GM12892 (cell line): Measurements from ENCODE around the gene ESPL1.

ENCODE experiments used
- DNase-seq: peaks from one replicate; pipeline ENCODE4 v3.0.0; 2011; ENCODE audit not compliant: insufficient read length
- FAIRE-seq: peaks from 2 replicates; lab custom pipeline; 2011; peaks lifted over from hg19 to GRCh38; lab: Jason Lieb, UNC
- POLR2A ChIP-seq: IDR thresholded peaks from 2 replicates; pipeline ENCODE4 v1.6.1; 2011; ENCODE audit warnings: low read depth, low read length, control low read depth
- POLR2AphosphoS5 ChIP-seq: IDR thresholded peaks from 2 replicates; pipeline ENCODE4 v1.6.1; 2011; ENCODE audit warnings: low read depth, low read length, control low read depth
- TAF1 ChIP-seq: IDR thresholded peaks from 2 replicates; pipeline ENCODE4 v1.6.1; 2011; ENCODE audit warnings: low read depth, mild to moderate bottlenecking, control low read depth, low read length, borderline replicate concordance

ESPL1 gene

DNA sequence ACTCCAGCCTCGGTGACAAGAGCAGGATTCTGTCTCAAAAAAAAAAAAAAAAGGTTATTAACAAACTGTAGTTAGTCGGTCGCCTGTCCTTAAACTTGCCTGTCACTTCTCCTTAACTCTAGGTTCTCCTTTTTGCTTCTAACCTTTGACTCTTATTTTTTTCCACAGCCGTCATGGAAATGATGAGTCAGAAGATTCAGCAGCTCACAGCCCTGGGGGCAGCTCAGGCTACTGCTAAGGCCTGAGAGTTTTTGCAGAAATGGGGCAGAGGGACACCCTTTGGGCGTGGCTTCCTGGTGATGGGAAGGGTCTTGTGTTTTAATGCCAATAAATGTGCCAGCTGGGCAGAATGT, 31.0 kb downstream of the ESPL1 start:
- no peak for FAIRE-seq
- DNase-seq = no peak
- no peak for TF ChIP-seq POLR2A
- TF ChIP-seq TAF1 = no peak

- DNase-seq = peak; percentile 81
- TF ChIP-seq TAF1 (no peak), POLR2AphosphoS5 (peak; percentile 91), POLR2A (peak; percentile 89)
- FAIRE-seq = peak; percentile 94
Observed at GRCh38 chr12:53299454-53300180, 31.5 kb downstream of the ESPL1 start, which contains the start of gene MYG1. TSS of gene MYG1 (plus strand) at chr12:53299695. CDS start at chr12:53299738, 43 bp downstream.

DNA sequence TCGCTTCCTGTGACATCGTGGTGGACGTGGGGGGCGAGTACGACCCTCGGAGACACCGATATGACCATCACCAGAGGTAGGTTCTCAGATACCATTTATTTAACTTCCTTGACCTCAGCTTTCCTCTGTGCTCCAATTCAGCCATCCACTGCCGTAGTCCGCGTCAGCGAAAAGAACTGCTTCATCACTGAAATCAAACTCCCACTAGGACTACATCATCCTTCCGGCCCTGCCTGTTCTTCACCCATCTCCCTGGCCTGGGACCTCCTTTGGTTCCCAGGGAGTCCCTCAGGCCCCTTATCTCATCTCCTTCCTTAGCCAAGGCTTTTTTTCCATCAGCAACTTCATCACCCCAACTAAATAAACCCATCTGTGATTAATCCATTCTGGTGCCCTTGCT, 32.1 kb downstream of the ESPL1 start:
- FAIRE-seq (no peak), DNase-seq (no peak)
- TF ChIP-seq POLR2A = no peak
- no peak for TF ChIP-seq POLR2AphosphoS5

DNA sequence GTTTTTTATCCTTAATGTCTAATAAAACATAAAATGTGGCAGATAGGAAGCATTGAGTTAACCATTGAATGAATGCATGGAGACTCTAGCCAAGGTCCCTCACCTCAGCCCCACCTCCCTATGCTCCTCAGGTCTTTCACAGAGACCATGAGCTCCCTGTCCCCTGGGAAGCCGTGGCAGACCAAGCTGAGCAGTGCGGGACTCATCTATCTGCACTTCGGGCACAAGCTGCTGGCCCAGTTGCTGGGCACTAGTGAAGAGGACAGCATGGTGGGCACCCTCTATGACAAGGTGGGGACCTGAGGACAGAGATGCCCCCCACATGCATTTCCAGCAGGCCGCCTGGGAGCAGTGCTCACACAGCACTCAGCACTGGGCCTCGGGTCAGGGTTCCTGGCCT, 34.8 kb downstream of the ESPL1 start:
- FAIRE-seq = no peak
- no peak for DNase-seq

DNA sequence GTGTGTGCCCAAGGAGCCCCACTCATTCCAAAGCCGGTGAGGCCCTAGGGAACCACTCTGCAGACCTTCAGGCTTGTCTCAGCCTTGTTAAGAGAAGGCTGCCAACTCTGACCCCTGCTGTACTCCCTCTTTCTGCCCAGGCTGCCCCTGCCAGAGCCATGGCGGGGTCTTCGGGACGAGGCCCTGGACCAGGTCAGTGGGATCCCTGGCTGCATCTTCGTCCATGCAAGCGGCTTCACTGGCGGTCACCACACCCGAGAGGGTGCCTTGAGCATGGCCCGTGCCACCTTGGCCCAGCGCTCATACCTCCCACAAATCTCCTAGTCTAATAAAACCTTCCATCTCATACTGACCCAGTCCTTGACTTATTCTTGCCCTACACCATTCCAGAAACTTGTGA, 38.7 kb downstream of the ESPL1 start:
- no peak for TF ChIP-seq TAF1
- FAIRE-seq (no peak), DNase-seq (no peak)

More for the DNA sequence above, 34.8 kb downstream of the ESPL1 start:
- no peak for TF ChIP-seq POLR2A
- TF ChIP-seq POLR2AphosphoS5 = no peak
- no peak for TF ChIP-seq TAF1

DNA sequence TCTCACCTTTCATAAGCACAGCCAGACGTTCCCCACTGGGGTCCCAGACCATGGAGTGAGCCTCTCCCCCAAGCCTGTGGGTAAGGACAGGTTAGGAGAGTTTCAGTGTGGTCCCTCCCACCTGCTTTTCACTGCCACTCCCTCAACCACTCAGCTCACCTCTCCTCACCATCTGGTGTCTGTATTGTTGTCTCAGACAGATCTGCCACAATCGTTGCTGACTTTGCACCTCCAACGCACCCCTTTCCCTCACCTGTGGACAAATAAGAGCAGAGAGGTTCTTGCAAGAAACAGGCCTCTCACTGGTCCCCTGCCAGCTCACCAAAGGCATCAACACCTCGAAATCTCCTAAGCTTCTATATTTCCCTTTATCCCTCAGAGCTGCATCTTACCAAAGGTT, 40.2 kb downstream of the ESPL1 start:
- no peak for TF ChIP-seq POLR2A
- TF ChIP-seq TAF1 = no peak
- no peak for TF ChIP-seq POLR2AphosphoS5
- DNase-seq = no peak
- FAIRE-seq = no peak

DNA sequence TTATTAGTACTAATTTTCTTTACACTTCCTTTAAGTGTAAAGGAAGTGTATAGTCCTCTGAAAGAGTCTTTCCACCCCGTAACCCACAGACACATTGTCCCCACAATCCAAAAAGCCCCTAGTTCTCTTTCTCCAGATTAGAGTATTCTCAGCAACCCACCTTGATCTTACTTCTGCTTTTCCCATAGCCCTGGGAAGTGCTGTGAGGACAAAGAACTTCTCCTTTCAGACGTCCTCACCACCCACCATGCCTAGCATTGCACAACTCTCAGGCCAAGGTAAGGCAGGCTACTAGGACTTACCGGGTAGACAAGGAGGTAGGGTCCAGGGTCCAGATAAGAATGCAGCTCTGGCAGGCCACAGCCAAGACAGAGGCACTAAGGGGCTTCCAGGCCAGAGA, 45.9 kb downstream of the ESPL1 start:
- TF ChIP-seq POLR2A = no peak
- TF ChIP-seq POLR2AphosphoS5 = no peak
- no peak for TF ChIP-seq TAF1
- DNase-seq = no peak
- no peak for FAIRE-seq

DNA sequence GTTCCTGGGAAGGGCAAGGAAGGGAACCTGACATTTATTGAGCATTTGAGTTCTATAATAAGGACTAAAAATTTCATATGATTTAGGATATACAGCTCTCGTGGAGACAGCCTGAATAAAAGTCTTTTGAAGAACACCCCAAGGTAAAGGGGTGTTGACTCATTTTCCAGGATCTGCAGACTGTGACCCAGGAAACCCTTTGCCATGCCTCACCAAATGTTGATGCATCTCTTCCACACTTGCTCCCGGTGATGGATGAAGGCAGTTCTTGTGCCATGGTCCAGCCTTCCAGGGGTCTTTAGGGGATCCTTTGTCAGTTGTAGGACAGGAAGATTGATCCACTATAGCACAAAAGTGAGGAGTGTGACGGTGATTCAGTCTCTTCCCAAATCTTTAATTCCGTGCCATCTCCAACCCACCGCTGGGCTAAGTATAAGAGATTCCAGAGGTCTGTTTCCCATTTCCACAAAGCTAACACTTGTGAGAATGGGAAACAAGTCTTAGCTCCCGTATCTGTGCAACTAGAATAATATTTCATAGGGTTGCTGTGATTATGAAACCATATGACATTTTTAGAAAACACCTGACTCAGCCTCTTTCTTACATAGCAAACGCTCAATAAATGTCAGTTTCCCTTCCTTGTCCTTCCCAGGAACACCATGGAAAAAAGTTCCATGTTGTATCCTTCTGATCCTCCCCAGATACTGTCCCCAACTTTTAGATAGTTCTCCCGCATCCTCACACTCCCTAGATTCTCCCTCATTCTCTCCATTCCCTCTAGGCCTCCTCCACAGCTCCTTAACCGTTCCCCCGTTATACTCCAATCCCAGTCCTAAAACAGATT, 52.5 kb downstream of the ESPL1 start:
- TF ChIP-seq TAF1 (no peak), POLR2AphosphoS5 (no peak), POLR2A (no peak)
- FAIRE-seq (no peak), DNase-seq (no peak)

DNA sequence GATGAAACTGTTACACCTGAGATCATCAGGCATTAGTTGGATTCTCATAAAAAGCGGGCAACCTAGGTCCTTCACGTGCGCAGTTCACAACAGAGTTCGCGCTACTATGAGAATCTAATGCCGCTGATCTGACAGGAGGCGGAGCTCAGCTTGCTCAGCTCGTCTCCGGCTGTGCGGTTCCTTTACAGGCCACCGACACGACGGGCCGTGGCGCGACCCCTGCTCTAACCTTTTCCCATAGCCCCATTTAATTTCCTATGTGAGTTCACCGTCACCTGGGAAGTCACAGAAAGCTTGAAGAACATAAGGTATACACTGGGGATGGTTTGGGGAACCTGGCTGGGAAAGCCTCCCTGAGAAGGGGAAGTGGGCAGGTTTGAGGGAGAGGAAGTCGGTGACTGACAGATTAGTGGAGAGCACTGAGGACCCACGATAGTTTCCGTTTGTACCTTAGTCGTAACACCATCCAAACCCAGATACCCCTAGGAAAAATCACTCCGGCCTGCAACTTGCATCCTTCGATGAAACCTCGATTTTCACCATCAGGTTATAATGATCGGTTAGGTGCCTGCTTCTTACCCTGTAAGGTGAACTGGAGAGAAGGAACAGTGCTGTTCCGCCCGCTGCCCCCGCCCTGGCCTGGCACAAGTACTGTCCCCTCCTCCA, 56.1 kb downstream of the ESPL1 start:
- peak; percentile 88 for FAIRE-seq
- no peak for DNase-seq
- TF ChIP-seq POLR2AphosphoS5 = no peak

GRCh38 chr12:53324779-53325510, 56.8 kb downstream of the ESPL1 start:
- peak; percentile 94 for DNase-seq
- peak; percentile 65 for FAIRE-seq
- peak; percentile 30; the same call in 1 of the 2 replicates for TF ChIP-seq POLR2A
- TF ChIP-seq POLR2AphosphoS5 = no peak
- 0 out of 2 replicates have a peak, but pooled peaks have one; percentile 36 for TF ChIP-seq TAF1

- DNase-seq (no peak), FAIRE-seq (no peak)
Observed at GRCh38 chr12:53325511-53326061, 57.5 kb downstream of the ESPL1 start.

More at GRCh38 chr12:53325511-53326061, 57.5 kb downstream of the ESPL1 start:
- TF ChIP-seq TAF1 = no peak
- TF ChIP-seq POLR2AphosphoS5 = no peak
- no peak for TF ChIP-seq POLR2A
